HL-60 (cell line): ENCODE data around the gene SNRPA.
A peak's percentile ranks its signal among the peaks of the same experiment; 100 is the strongest.
"Not testable (repeated sequence)": the region's sequence is repeated elsewhere in the genome, so short reads cannot be mapped to it uniquely, and the experiment has no call there.

ENCODE experiments used
- DNase-seq, 2 experiments: peaks; one replicate each; pipeline ENCODE4 v3.0.0-alpha.2; 2010 to 2020; ENCODE audit warnings: low read depth in 1 of 2, low spot score in 1 of 2
- H3K27ac ChIP-seq: fragments of 250-450 bp; sonication (Bioruptor Pico); replicated peaks from 2 replicates; pipeline ENCODE4 v1.5.1; 2020; ENCODE audit warnings: mild to moderate bottlenecking, moderate library complexity
- H3K27me3 ChIP-seq: fragments of 250-450 bp; sonication (Bioruptor Pico); 2 replicates; pipeline ENCODE4 v1.5.1; 2021; ENCODE audit warnings: mild to moderate bottlenecking, moderate library complexity; ENCODE audit not compliant: insufficient read depth, poor library complexity, severe bottlenecking
- H3K4me3 ChIP-seq: replicated peaks from 2 replicates; pipeline ENCODE4 v1.5.1; 2011; ENCODE audit warnings: mild to moderate bottlenecking, control low read depth, low read length; ENCODE audit not compliant: insufficient read depth
- CTCF ChIP-seq: IDR thresholded peaks from one replicate; pipeline ENCODE4 v1.5.1; 2011; ENCODE audit warnings: low read length, control low read depth, inconsistent platforms; ENCODE audit not compliant: insufficient read depth
- GABPA ChIP-seq: IDR thresholded peaks from 2 replicates; pipeline ENCODE4 v1.6.1; 2012; ENCODE audit warnings: low read depth
- POLR2AphosphoS5 ChIP-seq: IDR thresholded peaks from 2 replicates; pipeline ENCODE4 v1.6.1; 2012; ENCODE audit warnings: low read depth
- REST ChIP-seq: IDR thresholded peaks from 2 replicates; pipeline ENCODE4 v1.6.1; 2012; ENCODE audit warnings: low read depth; ENCODE audit not compliant: insufficient replicate concordance
- SPI1 ChIP-seq: IDR thresholded peaks from 2 replicates; pipeline ENCODE4 v1.6.1; 2012; ENCODE audit warnings: low read depth, mild to moderate bottlenecking, borderline replicate concordance

SNRPA gene

GRCh38 chr19:40811478-40812341 lies 60.7 kb downstream of the SNRPA start:
- peak overlapping the region; percentile 3; the same call in 1 of the 2 replicates for H3K27ac ChIP-seq
- H3K4me3 ChIP-seq: no peak overlapping the region
- TF ChIP-seq CTCF (no peak), POLR2AphosphoS5 (no peak), GABPA (no peak), SPI1 (no peak), REST (no peak)
- DNase-seq: no peak
- H3K27me3 ChIP-seq: no peaks in the 10 kb centered on the region

GRCh38 chr19:40812571-40812970 lies 61.6 kb downstream of the SNRPA start:
- DNase-seq, H3K27ac ChIP-seq, H3K27me3 ChIP-seq, H3K4me3 ChIP-seq: not testable (repeated sequence)

GRCh38 chr19:40813182-40813581 lies 62.2 kb downstream of the SNRPA start:
- H3K4me3 ChIP-seq: no peak overlapping the region
- no peaks in the 10 kb centered on the region for H3K27me3 ChIP-seq
- DNase-seq: no peak
- no peak overlapping the region for H3K27ac ChIP-seq
- no peak for TF ChIP-seq SPI1
- no peak for TF ChIP-seq CTCF
- no peak for TF ChIP-seq GABPA
- no peak for TF ChIP-seq REST
- TF ChIP-seq POLR2AphosphoS5: no peak
